ENCODE data around the gene COL6A3.

COL6A3 gene

DNA sequence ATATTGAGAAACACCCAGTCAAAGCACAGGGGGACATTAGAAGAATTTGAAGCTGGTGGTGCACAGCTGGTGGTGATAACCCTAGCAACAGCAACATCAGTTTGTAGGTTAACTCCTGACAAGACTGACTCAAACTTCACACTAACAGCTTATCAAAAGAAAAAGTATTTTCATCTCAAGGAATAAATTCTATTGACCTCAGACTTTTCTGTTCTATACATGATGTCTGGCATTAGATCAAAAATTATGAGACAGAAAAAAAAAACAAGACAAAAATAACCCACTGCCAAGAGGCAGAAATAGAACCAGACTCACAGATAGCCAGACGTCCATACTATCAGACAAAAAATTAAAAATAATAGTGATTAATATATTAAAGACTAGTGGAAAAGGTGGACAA, 126.1 kb downstream of the COL6A3 start:
- H2AFZ ChIP-seq (ENCODE audit: low read length): no peak overlapping the region
- H4K20me1 ChIP-seq (ENCODE audit: insufficient read depth, low read length, poor library complexity, severe bottlenecking): no peaks in the 10 kb centered on the region
- no peak overlapping the region for H3K4me3 ChIP-seq (ENCODE audit: low read length, poor library complexity, severe bottlenecking)
- H3K79me2 ChIP-seq (ENCODE audit: insufficient read depth, low read length): no peaks in the 10 kb centered on the region
- no peak overlapping the region for H3K4me2 ChIP-seq (ENCODE audit: low read depth, low read length, poor library complexity, severe bottlenecking)
- no peaks in the 10 kb centered on the region for H3F3A ChIP-seq (ENCODE audit: low read depth)
- peaks cover 15% of the 10 kb centered on the region for H3K27me3 ChIP-seq (ENCODE audit: insufficient read depth, low read length, poor library complexity, severe bottlenecking)
- H3K36me3 ChIP-seq (ENCODE audit: insufficient read depth, low read length): no peaks in the 10 kb centered on the region
- no peak overlapping the region for H3K9ac ChIP-seq (ENCODE audit: low read depth, low read length, poor library complexity, severe bottlenecking)
- no peaks in the 10 kb centered on the region for H3K9me2 ChIP-seq (replicated peaks; ENCODE audit: low read depth, low read length)
- no peaks in the 10 kb centered on the region for H3K4me1 ChIP-seq (ENCODE audit: insufficient read depth, low read length, poor library complexity, severe bottlenecking)
- TF ChIP-seq EZH2phosphoT487 (IDR thresholded peaks at IDR 0.05; ENCODE audit: borderline replicate concordance): no peak
- TF ChIP-seq, protein P1, sequence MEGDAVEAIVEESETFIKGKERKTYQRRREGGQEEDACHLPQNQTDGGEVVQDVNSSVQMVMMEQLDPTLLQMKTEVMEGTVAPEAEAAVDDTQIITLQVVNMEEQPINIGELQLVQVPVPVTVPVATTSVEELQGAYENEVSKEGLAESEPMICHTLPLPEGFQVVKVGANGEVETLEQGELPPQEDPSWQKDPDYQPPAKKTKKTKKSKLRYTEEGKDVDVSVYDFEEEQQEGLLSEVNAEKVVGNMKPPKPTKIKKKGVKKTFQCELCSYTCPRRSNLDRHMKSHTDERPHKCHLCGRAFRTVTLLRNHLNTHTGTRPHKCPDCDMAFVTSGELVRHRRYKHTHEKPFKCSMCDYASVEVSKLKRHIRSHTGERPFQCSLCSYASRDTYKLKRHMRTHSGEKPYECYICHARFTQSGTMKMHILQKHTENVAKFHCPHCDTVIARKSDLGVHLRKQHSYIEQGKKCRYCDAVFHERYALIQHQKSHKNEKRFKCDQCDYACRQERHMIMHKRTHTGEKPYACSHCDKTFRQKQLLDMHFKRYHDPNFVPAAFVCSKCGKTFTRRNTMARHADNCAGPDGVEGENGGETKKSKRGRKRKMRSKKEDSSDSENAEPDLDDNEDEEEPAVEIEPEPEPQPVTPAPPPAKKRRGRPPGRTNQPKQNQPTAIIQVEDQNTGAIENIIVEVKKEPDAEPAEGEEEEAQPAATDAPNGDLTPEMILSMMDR (conservative IDR thresholded peaks at IDR 0.05; ENCODE audit: low read length): no peak
- no peaks in the 10 kb centered on the region for H3K9me3 ChIP-seq (ENCODE audit: insufficient read depth, low read depth, low read length)

DNA sequence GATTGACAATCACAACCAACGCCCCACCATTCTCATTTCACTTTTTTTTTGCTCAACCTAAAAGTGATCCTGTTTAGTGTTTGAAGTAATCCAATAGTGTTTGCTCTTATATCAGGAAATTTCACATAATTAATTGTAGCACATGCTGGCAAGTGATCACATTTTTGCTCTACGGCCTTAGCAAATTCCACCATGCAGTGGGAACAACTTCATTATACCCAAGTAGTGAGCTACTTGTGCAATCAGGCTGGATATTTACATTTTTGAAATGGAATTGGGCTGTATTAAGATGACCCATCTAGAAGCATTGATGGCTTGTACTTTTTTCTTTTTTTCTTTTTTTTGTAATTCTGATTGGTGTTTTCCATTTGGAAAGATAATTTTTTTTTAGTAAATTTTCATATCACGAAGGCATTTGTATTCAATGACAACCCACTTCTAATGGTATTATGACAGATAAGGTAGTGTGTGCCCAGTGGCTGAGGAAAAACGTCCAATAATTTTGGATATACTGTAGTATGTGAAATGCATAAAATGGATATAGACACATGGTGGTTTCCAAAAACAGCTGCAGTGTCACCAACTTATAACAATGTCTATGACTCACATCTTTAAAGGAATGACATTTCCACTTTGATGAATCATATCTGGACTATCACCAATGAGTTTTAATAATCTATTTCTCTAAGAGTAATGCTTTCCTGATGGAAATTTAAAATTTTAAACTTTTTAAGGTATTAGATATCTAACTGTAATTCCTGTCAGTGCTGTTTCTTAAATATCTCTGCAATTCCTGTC, 130.6 kb downstream of the COL6A3 start:
- no peaks in the 10 kb centered on the region for H3K9me3 ChIP-seq (ENCODE audit: insufficient read depth, low read depth, low read length)
- no peaks in the 10 kb centered on the region for H4K20me1 ChIP-seq (ENCODE audit: insufficient read depth, low read length, poor library complexity, severe bottlenecking)
- H3K27me3 ChIP-seq (ENCODE audit: insufficient read depth, low read length, poor library complexity, severe bottlenecking): no peaks in the 10 kb centered on the region
- no peaks in the 10 kb centered on the region for H3K36me3 ChIP-seq (ENCODE audit: insufficient read depth, low read length)
- H2AFZ ChIP-seq (ENCODE audit: low read length): no peak overlapping the region
- no peak overlapping the region for H3K4me3 ChIP-seq (ENCODE audit: low read length, poor library complexity, severe bottlenecking)
- no peak overlapping the region for H3K4me2 ChIP-seq (ENCODE audit: low read depth, low read length, poor library complexity, severe bottlenecking)
- H3K9ac ChIP-seq (ENCODE audit: low read depth, low read length, poor library complexity, severe bottlenecking): no peak overlapping the region
- H3K79me2 ChIP-seq (ENCODE audit: insufficient read depth, low read length): no peaks in the 10 kb centered on the region
- no peaks in the 10 kb centered on the region for H3K4me1 ChIP-seq (ENCODE audit: insufficient read depth, low read length, poor library complexity, severe bottlenecking)
- TF ChIP-seq, protein P1 (conservative IDR thresholded peaks at IDR 0.05; ENCODE audit: low read length): no peak
- no peak for TF ChIP-seq EZH2phosphoT487 (IDR thresholded peaks at IDR 0.05; ENCODE audit: borderline replicate concordance)
- H3F3A ChIP-seq (ENCODE audit: low read depth): no peaks in the 10 kb centered on the region
- H3K9me2 ChIP-seq (replicated peaks; ENCODE audit: low read depth, low read length): no peaks in the 10 kb centered on the region

DNA sequence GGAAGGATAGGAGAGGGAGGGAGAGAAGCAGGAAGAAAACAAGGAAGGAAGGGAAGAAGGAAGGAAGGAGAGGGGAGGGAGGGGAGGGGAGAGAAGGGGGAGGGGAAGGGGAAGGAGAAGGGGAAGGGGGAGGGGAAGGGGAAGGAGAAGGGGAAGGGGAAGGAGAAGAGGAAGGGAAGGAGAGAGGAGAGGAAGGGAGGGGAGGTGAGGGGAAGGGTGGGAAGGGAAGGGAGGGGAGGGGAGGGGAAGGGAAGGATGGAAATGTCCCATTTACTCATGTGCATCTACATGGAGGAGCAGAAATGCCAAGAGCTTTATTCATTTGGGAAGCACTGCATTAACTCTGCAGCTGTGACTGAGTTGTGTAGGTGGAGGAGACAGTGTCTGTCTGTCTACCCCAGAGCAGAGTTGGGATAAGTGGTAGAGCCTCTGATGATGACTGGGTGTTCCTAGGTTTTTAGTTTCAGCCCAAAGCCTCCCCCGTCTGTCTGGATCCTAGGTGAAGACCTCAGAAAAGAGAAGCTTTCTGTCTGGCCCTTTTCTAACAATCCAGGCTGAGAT, 131.3 kb downstream of the COL6A3 start:
- H3K4me2 ChIP-seq (ENCODE audit: low read depth, low read length, poor library complexity, severe bottlenecking): no peak overlapping the region
- no peak overlapping the region for H2AFZ ChIP-seq (ENCODE audit: low read length)
- TF ChIP-seq EZH2phosphoT487 (IDR thresholded peaks at IDR 0.05; ENCODE audit: borderline replicate concordance): no peak
- TF ChIP-seq, protein P1 (conservative IDR thresholded peaks at IDR 0.05; ENCODE audit: low read length): no peak
- no peaks in the 10 kb centered on the region for H4K20me1 ChIP-seq (ENCODE audit: insufficient read depth, low read length, poor library complexity, severe bottlenecking)
- no peaks in the 10 kb centered on the region for H3K9me3 ChIP-seq (ENCODE audit: insufficient read depth, low read depth, low read length)
- H3K9me2 ChIP-seq (replicated peaks; ENCODE audit: low read depth, low read length): no peaks in the 10 kb centered on the region
- no peaks in the 10 kb centered on the region for H3K4me1 ChIP-seq (ENCODE audit: insufficient read depth, low read length, poor library complexity, severe bottlenecking)
- no peak overlapping the region for H3K9ac ChIP-seq (ENCODE audit: low read depth, low read length, poor library complexity, severe bottlenecking)
- no peaks in the 10 kb centered on the region for H3K27me3 ChIP-seq (ENCODE audit: insufficient read depth, low read length, poor library complexity, severe bottlenecking)
- no peaks in the 10 kb centered on the region for H3K36me3 ChIP-seq (ENCODE audit: insufficient read depth, low read length)
- no peak overlapping the region for H3K4me3 ChIP-seq (ENCODE audit: low read length, poor library complexity, severe bottlenecking)
- no peaks in the 10 kb centered on the region for H3K79me2 ChIP-seq (ENCODE audit: insufficient read depth, low read length)
- H3F3A ChIP-seq (ENCODE audit: low read depth): no peaks in the 10 kb centered on the region

Measured in Loucy (cell line).